DMS79 (cell line): ENCODE results near the gene CD300LG.
"Not testable (repeated sequence)": the region's sequence is repeated elsewhere in the genome, so short reads cannot be mapped to it uniquely, and the experiment has no call there.

ENCODE experiments used
- DNase-seq: peaks from one replicate; lab custom pipeline; 2025; lab: John Stamatoyannopoulos, UW

The CD300LG gene

DNA sequence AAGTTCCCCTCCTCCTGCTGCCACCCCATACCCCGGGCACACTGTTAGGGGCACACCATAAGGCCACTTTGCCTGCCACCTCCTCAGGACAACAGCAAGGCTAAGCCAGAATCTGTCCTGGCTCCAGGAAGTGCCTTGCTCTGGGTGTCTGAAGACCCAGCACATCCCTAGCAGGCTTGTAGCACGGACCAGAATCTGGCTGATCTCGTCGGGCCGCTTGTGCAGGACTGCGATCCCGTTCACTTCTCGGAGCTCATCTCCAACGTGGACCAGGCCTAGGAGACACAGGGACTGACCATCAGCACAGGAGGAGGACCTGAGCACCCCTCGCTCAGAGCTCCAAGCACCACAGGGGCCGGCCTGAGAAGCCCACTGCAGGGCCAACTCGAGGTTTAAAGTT is 21.4 kb upstream of the CD300LG start:
- DNase-seq, result no peak

DNA sequence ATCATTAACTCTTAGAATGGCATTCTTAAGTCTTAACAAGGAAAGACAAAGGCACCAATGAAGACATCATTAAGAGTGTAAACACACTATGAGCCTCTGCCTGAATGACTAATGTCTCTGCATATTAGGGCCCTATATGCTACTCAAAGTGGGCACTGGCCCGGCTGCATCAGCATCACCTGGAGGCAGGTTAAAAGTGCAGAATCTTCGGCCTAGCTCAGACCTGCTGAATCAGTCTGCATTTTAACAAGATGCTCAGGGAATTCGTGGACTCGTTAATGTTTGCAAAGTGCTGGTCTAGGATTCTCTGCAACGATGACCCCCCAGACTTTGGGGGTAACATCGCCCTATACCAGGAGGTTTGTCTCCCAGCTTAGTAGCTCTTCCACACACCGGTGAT is 20.8 kb upstream of the CD300LG start:
- DNase-seq, result no peak

DNA sequence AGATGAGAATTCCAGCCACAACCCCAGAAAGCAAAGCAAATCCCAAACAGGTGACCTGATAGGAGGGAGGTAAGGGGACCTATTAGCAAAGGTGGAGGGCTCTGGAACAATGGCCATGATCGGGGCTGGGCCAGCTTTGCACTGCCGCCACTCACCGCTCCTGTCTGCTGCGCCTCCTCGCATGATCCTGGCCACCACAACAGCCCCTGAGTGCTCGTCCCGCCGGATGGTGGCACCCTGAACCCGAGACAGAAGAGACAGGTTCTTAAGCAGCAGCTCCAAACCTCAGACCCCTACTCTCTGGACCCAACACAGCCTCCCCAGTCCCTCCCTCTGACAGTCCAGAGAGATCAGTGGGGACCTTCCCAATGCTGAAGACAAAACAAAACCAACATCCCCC is 19.4 kb upstream of the CD300LG start:
- DNase-seq, result no peak

DNA sequence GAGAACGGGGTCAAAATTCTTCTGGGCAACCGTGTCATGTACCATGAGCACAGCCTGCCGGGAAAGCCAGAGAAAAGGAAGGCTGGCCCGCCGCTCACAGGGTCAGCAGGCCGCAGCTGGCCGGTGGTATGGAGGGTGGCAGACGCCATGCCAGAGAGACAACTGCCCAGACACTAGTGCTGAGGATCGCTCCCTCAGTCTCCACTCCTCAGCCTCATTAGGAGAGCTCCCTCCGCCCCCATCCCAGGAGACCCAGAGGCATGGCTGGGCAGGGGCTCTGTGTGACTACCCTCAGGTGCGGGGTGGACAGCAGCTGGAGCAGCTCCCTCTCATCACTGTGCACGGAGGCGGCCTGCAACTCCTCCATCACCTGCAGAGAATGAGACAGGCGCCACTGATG is 17.2 kb upstream of the CD300LG start:
- DNase-seq, result no peak

DNA sequence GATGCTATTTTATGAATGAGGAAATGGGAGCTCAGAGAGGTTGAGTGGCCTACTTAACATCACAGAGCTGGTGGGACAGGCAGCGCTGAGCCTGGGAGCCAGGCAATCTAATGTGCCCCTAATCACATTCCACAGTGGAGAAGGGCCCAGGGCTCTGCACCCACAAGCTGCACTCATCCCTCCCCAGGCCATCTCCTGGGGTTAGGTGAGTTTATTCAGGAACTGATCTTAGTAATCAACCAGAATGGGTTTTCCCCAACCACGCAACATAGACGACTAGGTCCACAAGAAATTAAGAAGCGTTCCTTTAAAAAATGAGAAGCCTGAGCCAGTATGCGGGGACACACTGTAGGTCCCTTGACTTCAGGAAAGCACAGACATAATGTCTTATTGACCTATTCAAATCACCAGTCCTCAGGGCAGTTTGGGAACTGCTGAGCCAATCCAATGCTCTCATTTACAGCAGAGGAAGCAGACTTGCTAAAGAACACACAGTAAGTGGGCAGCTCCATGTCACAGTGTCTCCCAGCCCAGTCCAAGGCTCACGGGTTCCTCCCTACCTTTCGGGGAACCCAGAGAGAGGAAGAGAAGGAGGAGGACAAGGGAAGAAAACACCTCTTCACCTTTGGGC is 16.4 kb upstream of the CD300LG start:
- no peak for DNase-seq

DNA sequence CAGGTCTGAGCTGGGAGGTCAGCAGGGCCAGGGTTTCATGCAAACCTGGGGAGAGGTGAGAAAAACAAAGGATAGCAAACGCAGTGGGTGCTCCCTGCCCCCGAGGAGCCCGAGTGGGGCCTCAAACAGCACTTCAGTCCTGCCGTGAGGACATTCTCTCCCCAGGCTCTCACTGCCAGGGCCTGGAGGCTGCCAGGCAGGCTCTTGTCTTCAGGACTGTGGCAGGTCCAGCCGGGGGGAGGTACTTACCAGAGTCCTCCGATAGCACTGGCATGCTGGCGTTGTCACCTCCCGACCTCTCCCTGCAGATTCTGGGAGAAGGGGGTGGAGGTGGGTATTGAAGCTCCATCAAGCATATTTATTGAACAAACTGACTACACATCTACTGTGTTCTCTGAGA is 15.3 kb upstream of the CD300LG start:
- no peak for DNase-seq

DNA sequence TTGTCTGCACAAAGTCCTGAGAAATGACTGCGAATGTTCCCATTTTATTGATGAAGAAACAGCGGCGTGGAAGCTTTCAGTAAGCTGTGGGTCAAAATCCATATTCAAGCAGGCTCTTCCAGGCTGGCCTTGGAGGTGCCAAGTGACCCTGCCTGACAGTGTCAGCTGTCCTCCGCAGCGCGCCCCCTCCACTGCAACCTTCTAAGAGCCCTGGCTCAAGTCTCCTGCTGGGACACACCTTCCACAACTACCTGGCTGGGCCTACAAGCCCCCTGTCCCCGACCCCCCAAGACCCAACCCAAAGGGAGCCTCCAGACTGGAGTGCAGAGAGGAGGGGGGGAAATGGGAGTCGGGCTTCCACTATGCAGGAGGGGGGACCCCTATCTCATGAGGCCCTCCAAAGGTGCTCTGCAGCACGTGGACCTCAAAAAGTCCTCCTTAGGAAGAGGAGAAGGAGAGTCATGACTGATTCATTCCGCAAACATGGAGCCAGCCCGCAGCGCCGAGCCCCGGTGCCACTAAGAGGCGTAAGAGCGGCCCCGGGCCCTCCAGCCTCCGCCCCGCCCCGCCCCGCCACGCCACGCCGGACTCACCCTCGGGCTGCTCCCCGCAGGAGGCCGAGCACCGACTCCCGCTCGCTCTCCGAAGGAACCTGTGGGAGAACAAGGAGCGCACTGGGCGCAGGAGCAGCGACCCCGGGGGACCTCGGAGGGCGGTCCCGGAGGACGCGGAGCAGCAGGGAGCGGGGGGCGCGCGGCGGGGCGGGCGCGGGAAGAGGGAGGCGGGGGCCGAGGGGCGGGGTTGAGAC is 14.6 kb upstream of the CD300LG start:
- no peak for DNase-seq

DNA sequence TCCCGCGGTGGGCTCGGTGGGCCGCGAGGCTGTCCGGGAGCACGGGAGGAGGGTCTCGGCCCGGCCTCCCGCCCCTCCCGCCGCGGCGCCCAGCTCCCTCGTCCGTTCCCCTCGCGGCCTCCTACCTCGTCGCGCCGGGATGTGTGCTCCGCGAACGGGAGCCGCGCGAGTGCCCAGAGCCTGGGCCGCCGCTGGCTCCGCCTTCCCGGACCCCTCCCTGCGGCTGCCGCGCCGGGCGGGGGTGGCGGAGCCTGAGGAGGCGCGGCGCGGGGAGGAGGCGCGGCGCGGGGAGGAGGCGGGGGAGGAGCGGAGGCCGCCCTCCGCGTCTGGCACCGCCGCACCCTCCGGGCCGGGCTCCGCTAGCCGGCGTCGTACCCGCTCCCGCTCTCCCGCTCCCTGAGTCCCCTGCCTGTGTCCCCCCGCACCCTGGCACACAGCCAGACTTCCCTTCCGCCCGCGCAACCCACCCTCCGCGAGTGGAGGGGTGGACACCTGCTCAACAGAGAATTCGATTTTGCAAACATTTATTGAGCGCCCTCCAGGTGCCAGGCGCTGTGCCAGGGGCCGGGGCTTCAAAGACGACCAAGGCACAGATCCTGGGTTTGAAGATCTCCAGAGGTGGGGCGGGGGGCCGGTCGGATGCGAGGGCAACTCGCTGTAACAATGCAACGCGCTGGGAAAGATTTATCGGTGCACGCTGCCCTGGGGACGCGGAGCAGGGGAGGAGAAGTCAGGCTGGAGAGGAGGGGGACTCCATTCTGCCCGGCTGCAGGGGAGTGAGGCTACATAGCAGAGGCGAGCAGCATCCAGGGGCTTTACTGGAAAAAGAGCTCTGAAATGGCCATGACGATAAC is 13.8 kb upstream of the CD300LG start, which contains the start of gene MPP3:
Gene MPP3, minus strand, starts transcription at position 171 of the 854 bp plus-strand sequence. CDS start 1,240 bp downstream, outside the sequence.
- peak; percentile 17 for DNase-seq

DNA sequence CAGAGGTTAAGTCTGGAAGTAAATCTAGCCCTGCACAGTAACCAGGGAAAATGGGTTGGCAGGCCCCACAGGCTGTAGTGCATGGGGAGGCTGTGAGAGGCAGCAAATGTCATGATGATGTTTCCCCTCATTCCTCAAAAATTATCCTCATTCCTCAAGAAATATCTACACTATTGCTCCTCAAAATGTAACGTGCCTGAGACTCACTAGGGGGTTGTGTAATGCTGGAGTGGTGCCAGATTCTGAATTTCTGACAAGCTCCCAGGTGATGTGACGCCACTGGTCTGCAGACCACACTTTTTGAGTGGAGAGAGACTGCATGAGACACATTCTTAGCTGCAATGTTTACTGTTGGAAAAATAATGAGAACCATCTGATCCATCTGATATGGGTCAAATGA is 12.9 kb upstream of the CD300LG start:
- DNase-seq, result no peak

DNA sequence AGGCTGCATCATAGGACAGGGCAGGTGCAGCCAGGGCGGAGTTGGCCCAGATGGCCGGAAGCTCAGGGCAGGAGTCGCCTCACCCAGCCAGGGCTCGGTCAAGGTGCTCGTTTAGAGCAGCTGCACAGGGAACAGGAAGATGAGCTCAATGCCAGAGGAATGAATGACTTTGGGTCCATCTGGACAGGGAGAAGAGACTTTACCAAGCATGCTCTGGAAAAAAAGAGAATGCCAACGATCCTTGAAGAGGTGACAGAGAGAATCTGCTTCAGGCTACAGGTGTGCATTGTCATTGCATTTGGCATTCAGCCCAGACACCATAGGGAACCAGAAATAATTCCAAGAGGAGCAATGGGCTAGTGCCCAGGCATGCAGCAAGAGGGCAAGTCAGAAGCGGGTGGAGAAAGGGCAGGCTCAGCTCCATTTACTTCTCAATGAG is 7.3 kb upstream of the CD300LG start:
- DNase-seq, result peak; percentile 91

DNA sequence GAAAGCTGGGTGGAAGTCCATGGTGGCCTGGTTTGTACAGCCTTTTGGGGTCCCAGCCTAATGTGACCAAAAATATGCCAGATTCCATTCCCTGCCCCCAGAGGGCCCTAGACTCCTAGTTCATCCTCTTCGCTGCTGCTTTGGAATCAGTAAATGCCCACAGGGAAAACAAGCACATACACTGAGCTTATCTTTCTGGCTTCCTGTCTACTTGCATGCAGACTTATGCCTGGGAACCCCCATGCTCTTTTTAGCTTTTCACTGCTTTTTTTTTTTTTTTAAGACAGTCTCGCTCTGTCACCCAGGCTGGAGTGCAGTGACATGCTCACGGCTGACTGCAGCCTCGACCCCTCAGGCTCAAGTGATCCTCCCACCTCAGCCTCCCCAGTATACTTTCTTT is 6.2 kb upstream of the CD300LG start:
- DNase-seq, result no peak

DNA sequence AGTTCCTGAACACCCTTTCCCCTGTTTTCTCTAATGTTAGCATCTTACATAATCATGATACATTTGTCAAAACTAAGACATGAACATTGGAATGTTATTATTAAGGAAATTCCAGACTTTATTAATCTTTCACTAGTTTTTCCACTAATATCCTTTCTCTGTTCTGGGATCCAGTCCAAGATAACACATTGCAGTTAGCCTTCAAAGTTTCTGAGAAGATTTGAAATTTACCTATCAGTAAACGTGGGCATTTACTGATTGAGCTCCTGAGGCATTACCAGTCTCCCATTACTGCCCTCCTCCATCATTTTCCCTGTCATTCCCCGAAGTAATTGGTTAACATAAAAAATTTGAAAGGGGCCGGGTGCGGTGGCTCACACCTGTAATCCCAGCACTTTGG is 5.7 kb upstream of the CD300LG start:
- no peak for DNase-seq

DNA sequence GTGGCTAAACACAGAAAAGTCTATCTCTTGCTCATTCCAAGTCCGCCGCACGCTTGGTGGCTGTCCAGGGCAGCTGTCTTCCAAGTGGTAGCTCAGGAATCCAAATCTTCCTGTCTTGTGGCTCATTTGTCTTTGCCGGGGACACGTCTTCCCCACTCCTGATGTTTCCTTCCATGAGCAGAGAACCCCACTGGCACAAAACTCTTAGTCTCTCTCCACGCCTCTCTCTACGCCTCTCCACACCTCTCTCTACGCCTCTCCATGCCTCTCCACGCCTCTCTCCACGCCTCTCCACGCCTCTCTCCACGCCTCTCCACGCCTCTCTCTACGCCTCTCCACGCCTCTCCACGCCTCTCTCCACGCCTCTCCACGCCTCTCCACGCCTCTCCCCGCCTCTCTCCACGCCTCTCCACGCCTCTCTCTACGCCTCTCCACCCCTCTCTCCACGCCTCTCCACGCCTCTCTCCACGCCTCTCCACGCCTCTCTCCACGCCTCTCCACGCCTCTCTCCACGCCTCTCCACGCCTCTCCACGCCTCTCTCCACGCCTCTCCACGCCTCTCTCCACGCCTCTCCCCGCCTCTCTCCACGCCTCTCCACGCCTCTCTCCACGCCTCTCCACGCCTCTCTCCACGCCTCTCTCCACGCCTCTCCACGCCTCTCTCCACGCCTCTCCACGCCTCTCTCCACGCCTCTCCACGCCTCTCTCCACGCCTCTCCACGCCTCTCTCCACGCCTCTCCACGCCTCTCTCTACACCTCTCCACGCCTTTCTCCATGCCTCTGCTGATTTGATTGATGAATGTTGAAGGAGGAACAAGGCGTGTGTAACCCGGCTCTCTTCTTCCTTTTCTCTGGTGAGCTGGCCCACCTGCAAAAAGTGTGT is 4.6 kb upstream of the CD300LG start:
- not testable (repeated sequence) for DNase-seq

DNA sequence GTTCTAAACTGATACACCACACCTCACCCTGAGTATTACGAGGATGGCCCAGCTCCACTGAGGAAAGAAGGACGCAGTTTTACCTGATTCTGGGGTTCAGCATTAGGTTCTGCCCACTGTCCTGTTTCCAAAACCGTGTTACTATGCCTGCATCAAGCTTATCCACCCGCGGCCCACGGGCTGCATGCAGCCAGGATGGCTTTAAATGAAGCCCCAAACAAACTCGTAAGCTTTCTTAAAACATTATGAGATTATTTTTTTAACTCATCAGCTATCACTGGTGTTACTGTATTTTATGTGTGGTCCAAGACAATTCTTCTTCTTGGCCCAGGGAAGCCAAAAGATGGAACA is 4.0 kb upstream of the CD300LG start:
- DNase-seq, result no peak

DNA sequence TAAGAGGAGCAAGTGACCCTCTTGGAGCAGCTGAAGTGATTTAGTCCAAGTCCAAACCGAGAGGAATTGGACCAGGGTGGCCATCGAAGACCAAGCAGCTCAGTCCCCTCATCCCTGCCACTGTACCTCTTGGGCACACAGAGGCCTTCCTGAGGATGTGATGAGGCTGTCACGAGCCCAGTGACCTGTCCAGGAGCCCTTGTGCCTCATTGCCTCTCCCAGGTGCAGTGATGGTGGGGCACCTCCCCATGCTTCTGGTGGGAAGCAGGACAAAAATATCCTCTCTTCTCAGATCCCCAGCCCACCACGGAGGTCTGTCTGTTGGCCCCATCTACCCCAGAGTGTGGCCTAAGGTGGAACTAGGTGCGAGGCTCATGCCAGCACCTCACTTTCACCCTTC is 2.7 kb upstream of the CD300LG start:
- DNase-seq, result no peak

DNA sequence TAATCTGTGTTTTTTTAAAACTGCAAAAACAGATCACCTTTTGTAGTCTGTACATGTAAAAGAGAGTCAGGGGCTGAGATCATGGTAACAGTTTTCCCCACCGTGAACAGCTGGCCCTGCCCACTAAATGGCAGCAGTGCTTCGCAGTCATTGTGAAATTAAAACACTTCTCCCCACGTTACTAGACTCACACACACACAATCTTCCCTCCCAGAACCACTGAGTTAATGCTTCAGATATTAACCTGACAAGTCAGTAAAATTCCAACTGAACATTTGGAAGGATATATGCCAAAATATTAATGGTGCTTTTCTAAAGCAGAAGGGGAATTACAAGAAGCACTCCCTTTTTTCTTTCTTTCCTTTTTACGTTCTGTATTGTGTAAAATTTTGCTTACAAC is 1.2 kb upstream of the CD300LG start:
- DNase-seq, result no peak

DNA sequence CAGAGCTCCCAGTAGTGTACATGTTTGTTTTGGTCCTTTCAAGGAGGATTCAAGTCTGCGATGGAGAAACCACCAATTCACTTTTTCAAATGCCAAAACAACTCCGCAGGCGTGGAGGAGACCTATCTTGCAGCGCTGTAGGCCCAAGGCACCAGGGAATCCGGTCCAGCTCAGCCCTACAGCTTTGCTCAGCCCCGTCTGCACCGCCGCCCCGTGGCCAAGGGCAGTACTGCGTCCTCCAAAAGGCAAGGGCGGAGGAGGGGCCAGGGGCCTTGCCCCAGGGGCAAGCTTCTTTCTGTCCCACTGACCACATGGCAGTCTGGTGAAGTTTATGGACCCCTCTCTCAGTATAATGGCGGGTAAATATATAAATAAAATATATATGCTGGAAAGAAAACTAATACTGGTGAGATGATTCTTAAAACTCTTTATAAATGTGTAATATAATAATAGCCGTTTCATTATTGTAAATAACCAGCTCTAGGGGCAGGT is 709 bp upstream of the CD300LG start:
- DNase-seq, result no peak

DNA sequence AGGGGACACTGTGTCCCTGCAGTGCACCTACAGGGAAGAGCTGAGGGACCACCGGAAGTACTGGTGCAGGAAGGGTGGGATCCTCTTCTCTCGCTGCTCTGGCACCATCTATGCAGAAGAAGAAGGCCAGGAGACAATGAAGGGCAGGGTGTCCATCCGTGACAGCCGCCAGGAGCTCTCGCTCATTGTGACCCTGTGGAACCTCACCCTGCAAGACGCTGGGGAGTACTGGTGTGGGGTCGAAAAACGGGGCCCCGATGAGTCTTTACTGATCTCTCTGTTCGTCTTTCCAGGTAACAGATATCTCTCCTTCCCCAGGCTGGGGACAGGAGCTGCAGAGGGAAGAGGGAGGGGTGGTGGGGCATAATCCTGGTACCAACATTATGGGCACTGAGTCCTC is 1.6 kb downstream of the CD300LG start:
- DNase-seq, result no peak

DNA sequence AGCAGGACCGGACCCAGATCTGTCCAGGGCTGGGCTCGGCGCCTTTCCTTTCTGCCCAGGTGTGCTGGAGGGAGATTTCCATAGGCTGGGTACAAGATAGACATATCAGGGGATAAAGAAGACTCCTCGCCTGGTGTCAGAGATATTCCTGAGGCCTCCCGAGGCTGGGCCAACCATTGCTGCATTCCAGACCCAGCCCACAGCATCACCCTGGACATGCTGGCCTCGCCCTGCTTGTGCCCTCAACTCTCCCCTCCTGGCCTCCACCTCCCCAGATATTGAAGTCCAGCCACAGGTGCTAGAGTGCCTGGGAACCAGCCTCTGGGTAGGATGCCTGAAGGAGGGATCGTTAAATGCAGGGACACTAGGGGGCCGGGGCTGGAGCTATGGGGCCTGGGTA is 2.1 kb downstream of the CD300LG start:
- no peak for DNase-seq

DNA sequence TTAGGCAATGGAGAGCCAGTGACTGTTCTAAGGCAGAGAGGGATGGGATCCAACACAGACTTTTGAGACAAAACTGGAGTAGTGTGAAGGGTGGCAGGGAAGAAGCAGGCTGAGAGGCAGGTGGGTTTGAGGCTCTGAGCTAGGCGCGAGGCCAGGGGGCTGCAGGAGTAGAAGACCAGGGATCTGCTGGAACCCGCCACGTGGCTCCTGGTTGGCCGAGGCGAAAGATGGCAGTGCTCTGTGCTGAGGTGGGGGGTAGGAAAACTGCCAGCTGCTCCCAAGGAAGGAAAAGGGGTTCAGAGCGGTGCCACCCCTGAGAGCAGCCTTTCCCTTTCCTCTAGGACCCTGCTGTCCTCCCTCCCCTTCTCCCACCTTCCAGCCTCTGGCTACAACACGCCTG is 5.6 kb downstream of the CD300LG start:
- DNase-seq, result no peak

DNA sequence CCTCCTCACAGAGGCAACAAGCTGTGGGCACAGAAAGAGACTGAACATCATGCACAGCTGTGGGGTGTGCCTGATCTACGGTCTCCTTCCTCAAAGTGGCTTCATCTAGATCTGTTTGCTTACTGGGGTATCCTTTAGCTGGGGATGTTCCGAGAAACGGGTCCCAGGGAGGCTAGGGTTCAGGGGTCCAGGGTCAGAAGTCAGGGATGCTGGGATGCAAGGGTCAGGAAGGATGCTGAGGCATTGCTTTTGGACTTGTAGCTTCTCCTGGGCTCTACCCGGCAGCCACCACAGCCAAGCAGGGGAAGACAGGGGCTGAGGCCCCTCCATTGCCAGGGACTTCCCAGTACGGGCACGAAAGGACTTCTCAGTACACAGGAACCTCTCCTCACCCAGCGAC is 6.6 kb downstream of the CD300LG start:
- DNase-seq, result no peak

DNA sequence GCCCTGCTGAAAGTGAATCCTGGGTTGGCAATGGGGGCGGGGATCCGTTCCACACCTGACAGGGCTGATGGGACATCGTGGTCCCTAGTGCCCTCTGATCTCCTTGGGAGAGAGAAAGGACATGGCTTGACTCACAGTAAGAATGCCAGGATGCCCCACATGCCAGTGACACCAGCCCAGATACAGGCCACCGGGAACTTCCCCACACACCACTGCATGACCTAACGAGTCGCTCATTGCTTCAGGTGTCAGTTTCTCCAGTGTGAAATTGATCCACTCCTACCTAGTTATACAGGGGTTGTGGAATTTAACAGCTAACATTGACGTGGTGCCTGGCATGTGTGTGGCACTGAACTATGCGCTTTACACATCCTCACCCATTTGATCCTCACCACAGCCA is 7.5 kb downstream of the CD300LG start:
- no peak for DNase-seq
